ENCODE results near the gene DYNC2H1.
"Not testable (repeated sequence)": the region's sequence is repeated elsewhere in the genome, so short reads cannot be mapped to it uniquely, and the experiment has no call there.

DYNC2H1 gene

GRCh38 chr11:103374227-103374626 lies 265.0 kb downstream of the DYNC2H1 start:
- not testable (repeated sequence) for DNase-seq

GRCh38 chr11:103378931-103379330 lies 269.7 kb downstream of the DYNC2H1 start:
- DNase-seq, result no peak

GRCh38 chr11:103380031-103380430 lies 270.8 kb downstream of the DYNC2H1 start:
- no peak for DNase-seq

- DNase-seq, result no peak
These were observed 275.4 kb downstream of the DYNC2H1 start for GRCh38 chr11:103384652-103385051.

GRCh38 chr11:103395612-103396011 lies 286.4 kb downstream of the DYNC2H1 start:
- DNase-seq, result no peak

GRCh38 chr11:103396237-103396636 lies 287.0 kb downstream of the DYNC2H1 start:
- DNase-seq, result no peak

GRCh38 chr11:103397369-103397768 lies 288.1 kb downstream of the DYNC2H1 start:
- DNase-seq, result no peak

- DNase-seq, result no peak
These were observed 289.6 kb downstream of the DYNC2H1 start for GRCh38 chr11:103398829-103399228.

- no peak for DNase-seq
These were observed 297.1 kb downstream of the DYNC2H1 start for GRCh38 chr11:103406357-103406756.

GRCh38 chr11:103407641-103408040 lies 298.4 kb downstream of the DYNC2H1 start:
- DNase-seq, result no peak

GRCh38 chr11:103413266-103413888 lies 304.2 kb downstream of the DYNC2H1 start:
- DNase-seq, result no peak

GRCh38 chr11:103418014-103418413 lies 308.8 kb downstream of the DYNC2H1 start:
- DNase-seq, result no peak

GRCh38 chr11:103420593-103420992 lies 311.4 kb downstream of the DYNC2H1 start:
- no peak for DNase-seq

- DNase-seq, result no peak
These were observed 324.3 kb downstream of the DYNC2H1 start for GRCh38 chr11:103433386-103434072.

- DNase-seq, result no peak
These were observed 324.8 kb downstream of the DYNC2H1 start for GRCh38 chr11:103434073-103434411.

GRCh38 chr11:103436131-103436770 lies 327.0 kb downstream of the DYNC2H1 start:
- no peak for DNase-seq

- DNase-seq, result no peak
These were observed 331.8 kb downstream of the DYNC2H1 start for GRCh38 chr11:103441021-103441420.

- no peak for DNase-seq
These were observed 339.7 kb downstream of the DYNC2H1 start for GRCh38 chr11:103448966-103449365.

GRCh38 chr11:103450241-103450640 lies 341.0 kb downstream of the DYNC2H1 start:
- no peak for DNase-seq

- DNase-seq, result no peak
These were observed 343.9 kb downstream of the DYNC2H1 start for GRCh38 chr11:103453126-103453525.

GRCh38 chr11:103453915-103454709 lies 344.9 kb downstream of the DYNC2H1 start:
- no peak for DNase-seq

GRCh38 chr11:103464420-103464819 lies 355.2 kb downstream of the DYNC2H1 start:
- no peak for DNase-seq

GRCh38 chr11:103465555-103466140 lies 356.4 kb downstream of the DYNC2H1 start:
- no peak for DNase-seq
